Lower leg skin (tissue), 3 donors: ENCODE measurements around the gene PCGF5.

Source experiments
- POLR2A ChIP-seq, 2 donors: fragments of 450-650 bp; IDR thresholded peaks; one replicate each; pipeline ENCODE4 v1.6.1; 2016 to 2017; ENCODE audit warnings: antibody characterized with exemption in 2 of 2, mild to moderate bottlenecking in 1 of 2, moderate library complexity in 1 of 2
- TF ChIP-seq, protein P1 (sequence below), 3 donors: fragments of 450-650 bp; IDR thresholded peaks; one replicate each; pipeline ENCODE4 v1.5.1; 2016; ENCODE audit warnings: antibody characterized with exemption in 3 of 3, mild to moderate bottlenecking in 3 of 3, moderate library complexity in 2 of 3

DNA sequence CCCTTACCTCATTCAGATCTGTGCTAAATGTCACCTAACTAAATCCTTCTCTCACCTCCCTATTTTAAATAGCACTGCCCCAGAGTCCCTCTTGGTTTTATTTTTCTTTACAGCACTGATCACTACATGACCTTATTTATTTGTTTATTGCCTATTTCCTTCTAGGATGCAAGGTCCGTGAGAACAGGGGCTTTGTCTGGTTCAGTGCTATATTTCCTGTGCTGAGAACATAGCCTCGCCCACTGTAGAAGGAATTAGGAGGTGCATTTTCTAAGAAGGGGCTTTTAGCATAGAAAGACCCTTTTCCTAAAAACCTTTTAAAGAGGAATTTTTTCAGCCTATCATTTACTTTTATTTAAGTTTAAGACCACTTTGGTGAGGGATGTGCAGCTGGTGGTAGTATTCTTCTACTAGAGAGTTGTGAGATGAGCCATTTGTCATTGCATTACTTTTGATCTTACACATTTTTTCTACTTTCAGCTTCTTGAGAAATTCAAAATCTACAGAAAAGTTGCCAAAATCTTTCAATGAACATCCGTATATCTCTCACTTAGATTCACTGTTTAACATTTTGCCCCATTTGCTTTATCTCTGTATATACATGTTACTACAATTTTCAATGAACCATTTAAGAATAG is 13.5 kb upstream of the PCGF5 start:
- TF ChIP-seq, protein P1, sequence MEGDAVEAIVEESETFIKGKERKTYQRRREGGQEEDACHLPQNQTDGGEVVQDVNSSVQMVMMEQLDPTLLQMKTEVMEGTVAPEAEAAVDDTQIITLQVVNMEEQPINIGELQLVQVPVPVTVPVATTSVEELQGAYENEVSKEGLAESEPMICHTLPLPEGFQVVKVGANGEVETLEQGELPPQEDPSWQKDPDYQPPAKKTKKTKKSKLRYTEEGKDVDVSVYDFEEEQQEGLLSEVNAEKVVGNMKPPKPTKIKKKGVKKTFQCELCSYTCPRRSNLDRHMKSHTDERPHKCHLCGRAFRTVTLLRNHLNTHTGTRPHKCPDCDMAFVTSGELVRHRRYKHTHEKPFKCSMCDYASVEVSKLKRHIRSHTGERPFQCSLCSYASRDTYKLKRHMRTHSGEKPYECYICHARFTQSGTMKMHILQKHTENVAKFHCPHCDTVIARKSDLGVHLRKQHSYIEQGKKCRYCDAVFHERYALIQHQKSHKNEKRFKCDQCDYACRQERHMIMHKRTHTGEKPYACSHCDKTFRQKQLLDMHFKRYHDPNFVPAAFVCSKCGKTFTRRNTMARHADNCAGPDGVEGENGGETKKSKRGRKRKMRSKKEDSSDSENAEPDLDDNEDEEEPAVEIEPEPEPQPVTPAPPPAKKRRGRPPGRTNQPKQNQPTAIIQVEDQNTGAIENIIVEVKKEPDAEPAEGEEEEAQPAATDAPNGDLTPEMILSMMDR (IDR thresholded peaks at IDR 0.05): no peak
- no peak for TF ChIP-seq POLR2A (IDR thresholded peaks at IDR 0.05)
